ENCODE measurements around the gene ELAVL2. TPM values are rescaled to one million over a fixed set of nuclear protein-coding genes. Genes with fewer than 3 reads are reported as not detected.

Gene ELAVL2
- total and polyA plus RNA-seq, 3 donors from 2014 or later, result 52.7 to 77.0 (median 75.7) TPM

- H3K9me3 ChIP-seq, result no peaks in the 10 kb centered on the region
- TF ChIP-seq, protein P1, sequence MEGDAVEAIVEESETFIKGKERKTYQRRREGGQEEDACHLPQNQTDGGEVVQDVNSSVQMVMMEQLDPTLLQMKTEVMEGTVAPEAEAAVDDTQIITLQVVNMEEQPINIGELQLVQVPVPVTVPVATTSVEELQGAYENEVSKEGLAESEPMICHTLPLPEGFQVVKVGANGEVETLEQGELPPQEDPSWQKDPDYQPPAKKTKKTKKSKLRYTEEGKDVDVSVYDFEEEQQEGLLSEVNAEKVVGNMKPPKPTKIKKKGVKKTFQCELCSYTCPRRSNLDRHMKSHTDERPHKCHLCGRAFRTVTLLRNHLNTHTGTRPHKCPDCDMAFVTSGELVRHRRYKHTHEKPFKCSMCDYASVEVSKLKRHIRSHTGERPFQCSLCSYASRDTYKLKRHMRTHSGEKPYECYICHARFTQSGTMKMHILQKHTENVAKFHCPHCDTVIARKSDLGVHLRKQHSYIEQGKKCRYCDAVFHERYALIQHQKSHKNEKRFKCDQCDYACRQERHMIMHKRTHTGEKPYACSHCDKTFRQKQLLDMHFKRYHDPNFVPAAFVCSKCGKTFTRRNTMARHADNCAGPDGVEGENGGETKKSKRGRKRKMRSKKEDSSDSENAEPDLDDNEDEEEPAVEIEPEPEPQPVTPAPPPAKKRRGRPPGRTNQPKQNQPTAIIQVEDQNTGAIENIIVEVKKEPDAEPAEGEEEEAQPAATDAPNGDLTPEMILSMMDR (IDR thresholded peaks at IDR 0.05), result no peak
- no peak for TF ChIP-seq POLR2A (IDR thresholded peaks at IDR 0.05)
- H3K36me3 ChIP-seq (ENCODE audit: low read depth, missing control alignments), result no peaks in the 10 kb centered on the region
- H3K4me3 ChIP-seq, result peak overlapping the region; percentile 27 to 54
- H3K27ac ChIP-seq, result no peak overlapping the region
- intact Hi-C loops (cut with DNase I; ENCODE audit: low total_unique reads), result no loop called here
- no peaks in the 10 kb centered on the region for H3K27me3 ChIP-seq
- peak; percentile 26 for DNase-seq
- H3K4me1 ChIP-seq, result peaks cover 6% of the 10 kb centered on the region
- 1 to 2% methylated on average over 11 to 25 of the region's 25 CpGs for WGBS, 2 donors
These were observed 1.0 kb downstream of the ELAVL2 start for GRCh38 chr9:23824830-23825591.

- H3K9me3 ChIP-seq, result no peaks in the 10 kb centered on the region
- TF ChIP-seq, protein P1 (IDR thresholded peaks at IDR 0.05), result no peak
- intact Hi-C loops (cut with DNase I; ENCODE audit: low total_unique reads), result no loop called here
- H3K27ac ChIP-seq, result no peak overlapping the region
- no peak for DNase-seq
- H3K4me1 ChIP-seq, result peaks cover 6% of the 10 kb centered on the region
- H3K4me3 ChIP-seq, result peak overlapping the region in 1 of 2 donors; percentile 54
- H3K36me3 ChIP-seq (ENCODE audit: low read depth, missing control alignments), result no peaks in the 10 kb centered on the region
- 2 to 4% methylated on average over 28 to 36 of the region's 36 CpGs for WGBS, 2 donors
- H3K27me3 ChIP-seq, result no peaks in the 10 kb centered on the region
These were observed 1.8 kb downstream of the ELAVL2 start for GRCh38 chr9:23823986-23824829.

DNA sequence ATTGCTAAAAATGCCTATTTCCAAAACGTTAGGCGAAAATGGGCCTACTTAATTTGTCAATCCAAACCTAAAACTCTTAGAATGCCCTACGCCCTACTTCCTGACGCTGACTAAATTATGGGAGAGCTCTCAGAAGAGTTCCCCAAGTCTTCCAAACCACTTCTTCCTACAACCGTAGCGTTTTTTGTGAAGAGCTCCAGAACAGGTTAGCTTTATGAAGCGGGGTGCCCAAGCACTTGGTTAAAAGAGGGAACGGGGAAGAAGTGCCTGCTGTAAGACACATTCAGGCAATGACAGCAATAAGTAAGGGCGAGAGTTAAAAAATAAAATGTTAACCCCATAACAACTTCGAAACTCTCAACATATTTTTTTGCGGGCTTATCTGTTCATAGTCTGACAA, 2.8 kb downstream of the ELAVL2 start:
- intact Hi-C loops (cut with DNase I; ENCODE audit: low total_unique reads), result no loop called here
- TF ChIP-seq, protein P1 (IDR thresholded peaks at IDR 0.05), result no peak
- no peak for TF ChIP-seq POLR2A (IDR thresholded peaks at IDR 0.05)
- H3K4me3 ChIP-seq, result no peak overlapping the region

DNA sequence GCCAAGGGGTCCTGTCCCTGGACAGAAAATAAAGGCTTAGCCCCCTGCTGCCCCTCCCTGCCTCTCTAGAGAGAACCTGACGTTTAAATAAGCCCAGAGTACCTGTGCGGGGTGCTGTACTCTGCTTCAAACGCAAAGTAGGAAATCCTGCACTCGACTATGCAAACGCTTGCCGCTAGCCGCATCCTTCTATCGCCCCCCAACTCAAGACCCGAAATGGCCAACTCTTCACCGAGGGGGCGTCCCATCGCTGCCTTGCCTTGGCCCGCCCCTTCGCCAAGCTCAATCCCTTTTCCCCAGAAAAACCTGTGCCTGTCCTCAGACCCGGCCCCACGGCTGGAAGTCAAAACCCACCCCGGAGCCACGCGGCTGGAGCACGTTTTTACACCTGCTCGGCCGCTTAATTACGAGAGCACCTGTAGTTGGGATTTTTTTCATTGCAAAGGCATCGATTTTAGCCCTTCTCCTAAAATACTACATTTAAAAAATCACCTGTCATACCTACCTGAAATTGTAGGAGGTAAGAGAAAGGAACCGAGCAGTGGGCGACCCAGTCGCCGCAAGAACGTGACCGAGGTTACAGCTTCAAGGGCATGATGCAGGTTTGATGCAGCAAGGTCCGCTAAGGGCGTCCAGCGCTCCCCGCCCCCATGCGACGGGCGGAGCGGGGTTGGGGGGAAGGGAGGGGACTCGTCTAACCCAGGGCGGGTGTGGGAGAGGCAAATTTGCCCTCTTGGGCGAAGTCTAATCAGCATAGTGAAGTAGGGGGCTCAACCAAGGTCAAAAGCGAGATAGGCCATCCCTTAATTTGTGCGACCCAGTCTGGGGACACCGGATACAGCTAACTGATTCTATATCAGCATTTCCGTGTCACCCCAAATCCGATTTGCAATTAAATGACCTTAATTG, 3.5 kb downstream of the ELAVL2 start:
- WGBS, 2 donors, result 3 to 5% methylated on average over 45 to 46 of the region's 46 CpGs
- Histone ChIP-seq H3K27ac (no peak overlapping the region), H3K4me3 (peak overlapping the region; percentile 43 to 51), H3K36me3 (ENCODE audit: low read depth, missing control alignments) (no peaks in the 10 kb centered on the region), H3K9me3 (no peaks in the 10 kb centered on the region), H3K4me1 (peaks cover 6% of the 10 kb centered on the region), H3K27me3 (no peaks in the 10 kb centered on the region)
- intact Hi-C loops (cut with DNase I; ENCODE audit: low total_unique reads), result no loop called here
- no peak for DNase-seq
- no peak for TF ChIP-seq POLR2A (IDR thresholded peaks at IDR 0.05)
- TF ChIP-seq, protein P1 (IDR thresholded peaks at IDR 0.05), result no peak

More for the DNA sequence above, 2.8 kb downstream of the ELAVL2 start:
- peaks cover 6% of the 10 kb centered on the region for H3K4me1 ChIP-seq
- DNase-seq, result no peak
- no peaks in the 10 kb centered on the region for H3K9me3 ChIP-seq
- no peak overlapping the region for H3K27ac ChIP-seq
- 18% methylated on average over 11 of the region's 11 CpGs for WGBS, 2 donors
- H3K36me3 ChIP-seq (ENCODE audit: low read depth, missing control alignments), result no peaks in the 10 kb centered on the region
- H3K27me3 ChIP-seq, result no peaks in the 10 kb centered on the region
